ENCODE results near the gene LILRB1. TPM values are rescaled to one million over a fixed set of nuclear protein-coding genes. Genes with fewer than 3 reads are reported as not detected.
A peak's percentile ranks its signal among the peaks of the same experiment; 100 is the strongest.
"Not testable (repeated sequence)": the region's sequence is repeated elsewhere in the genome, so short reads cannot be mapped to it uniquely, and the experiment has no call there.

Gene LILRB1
- total RNA-seq: 1.3 TPM

DNA sequence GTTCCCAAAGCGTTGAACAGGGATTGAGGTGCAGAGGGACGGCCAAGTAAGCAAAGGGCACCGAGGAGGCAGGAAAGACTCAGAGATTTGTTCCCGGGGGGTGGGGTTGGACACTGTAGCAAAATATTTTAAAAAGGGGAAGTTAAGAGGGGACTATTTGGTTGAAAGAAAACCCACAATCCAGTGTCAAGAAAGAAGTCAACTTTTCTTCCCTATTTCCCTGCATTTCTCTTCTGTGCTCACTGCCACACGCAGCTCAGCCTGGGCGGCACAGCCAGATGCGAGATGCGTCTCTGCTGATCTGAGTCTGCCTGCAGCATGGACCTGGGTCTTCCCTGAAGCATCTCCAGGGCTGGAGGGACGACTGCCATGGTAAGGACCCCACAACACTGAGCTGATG is at the start of gene LILRB1:
TSS of gene LILRB1 (plus strand) at position 223 of the 400 bp plus-strand sequence. CDS start 590 bp downstream, outside the sequence.
- not testable (repeated sequence) for ATAC-seq

- no peak for ATAC-seq
Measured at GRCh38 chr19:54586397-54586796, 43.9 kb upstream of the LILRB1 start.

DNA sequence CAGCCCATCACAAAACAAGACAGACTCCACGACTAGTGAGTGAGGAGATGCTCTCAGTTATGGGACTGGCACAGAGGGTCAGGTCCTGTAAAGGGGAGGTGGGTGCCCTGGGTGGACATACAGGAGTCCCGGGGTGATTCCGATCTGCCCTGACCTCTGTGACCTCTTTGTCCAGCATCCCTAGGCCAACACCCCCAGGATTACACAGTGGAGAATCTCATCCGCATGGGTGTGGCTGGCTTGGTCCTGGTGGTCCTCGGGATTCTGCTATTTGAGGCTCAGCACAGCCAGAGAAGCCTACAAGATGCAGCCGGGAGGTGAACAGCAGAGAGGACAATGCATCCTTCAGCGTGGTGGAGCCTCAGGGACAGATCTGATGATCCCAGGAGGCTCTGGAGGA is 43.3 kb upstream of the LILRB1 start:
- no peak for ATAC-seq

DNA sequence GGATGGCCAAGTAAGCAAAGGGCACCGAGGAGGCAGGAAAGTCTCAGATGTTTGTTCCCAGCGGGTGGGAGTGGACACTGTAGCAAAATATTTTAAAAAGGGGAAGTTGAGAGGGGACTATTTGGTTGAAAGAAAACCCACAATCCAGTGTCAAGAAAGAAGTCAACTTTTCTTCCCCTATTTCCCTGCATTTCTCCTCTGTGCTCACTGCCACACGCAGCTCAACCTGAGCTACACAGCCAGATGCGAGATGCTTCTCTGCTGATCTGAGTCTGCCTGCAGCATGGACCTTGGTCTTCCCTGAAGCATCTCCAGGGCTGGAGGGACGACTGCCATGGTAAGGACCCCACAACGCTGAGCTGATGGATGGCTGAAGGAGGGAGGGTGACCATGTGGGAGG is 36.8 kb upstream of the LILRB1 start, which contains the start of gene LILRA1:
TSS of gene LILRA1 (plus strand) at position 188 of the 400 bp plus-strand sequence. CDS start 613 bp downstream, outside the sequence.
- ATAC-seq: not testable (repeated sequence)

DNA sequence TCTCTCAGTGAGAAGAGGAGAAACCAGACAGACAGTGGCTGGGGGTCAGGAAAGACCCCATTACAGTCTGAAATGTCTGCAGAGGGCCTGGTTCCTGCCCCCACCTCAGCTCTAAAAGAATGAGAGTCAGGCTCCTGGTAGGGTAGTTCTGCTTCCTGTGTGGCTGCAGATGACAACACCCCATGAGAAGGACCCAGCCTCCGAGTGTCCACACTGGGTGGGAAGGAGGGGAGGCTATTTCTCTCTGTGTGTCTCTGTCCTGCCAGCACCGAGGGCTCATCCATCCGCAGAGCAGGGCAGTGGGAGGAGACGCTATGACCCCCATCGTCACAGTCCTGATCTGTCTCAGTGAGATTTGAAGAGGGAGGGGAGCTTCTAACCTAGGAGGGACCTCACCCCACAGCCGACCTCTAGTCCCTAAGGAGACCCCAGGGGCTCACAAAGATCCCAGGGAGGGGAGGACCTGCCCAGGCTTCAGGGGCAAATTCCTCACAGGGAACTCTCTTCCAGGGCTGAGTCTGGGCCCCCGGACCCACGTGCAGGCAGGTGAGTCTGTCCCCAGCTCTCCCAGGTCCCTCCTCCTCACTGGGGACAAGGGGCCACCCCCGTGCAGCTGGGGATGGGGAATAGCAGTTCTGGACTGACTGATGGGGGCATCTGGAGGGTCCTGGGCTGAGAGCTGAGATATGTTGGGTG is 36.2 kb upstream of the LILRB1 start:
- ATAC-seq: not testable (repeated sequence)

GRCh38 chr19:54594737-54595136 is 35.5 kb upstream of the LILRB1 start:
- ATAC-seq: no peak

- ATAC-seq: not testable (repeated sequence)
Measured at GRCh38 chr19:54595680-54596436, 34.4 kb upstream of the LILRB1 start.

GRCh38 chr19:54600212-54600611 is 30.1 kb upstream of the LILRB1 start:
- ATAC-seq: no peak

DNA sequence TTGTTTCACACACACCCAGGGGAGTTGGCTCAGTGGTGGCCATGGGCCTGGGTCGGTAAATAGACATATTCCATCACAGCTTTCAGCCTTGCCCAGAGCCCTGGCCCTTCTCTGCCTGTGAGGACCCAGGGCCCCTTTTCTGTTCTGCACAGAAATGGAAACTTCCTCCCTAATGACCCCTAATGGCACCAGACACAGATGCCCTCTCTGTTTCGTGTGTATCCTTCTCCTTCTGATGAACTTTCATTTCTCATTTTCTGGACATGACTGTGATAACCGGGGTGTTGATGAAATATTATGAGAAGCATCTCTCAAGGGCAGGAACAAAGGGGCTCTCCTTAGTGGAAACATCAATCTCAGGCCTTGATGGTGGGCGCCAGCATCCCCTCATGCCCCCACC is 24.1 kb upstream of the LILRB1 start:
- ATAC-seq: no peak

- no peak for ATAC-seq
Measured at GRCh38 chr19:54606891-54607784, 23.1 kb upstream of the LILRB1 start.

- no peak for ATAC-seq
Measured at GRCh38 chr19:54607785-54608150, 22.5 kb upstream of the LILRB1 start.

DNA sequence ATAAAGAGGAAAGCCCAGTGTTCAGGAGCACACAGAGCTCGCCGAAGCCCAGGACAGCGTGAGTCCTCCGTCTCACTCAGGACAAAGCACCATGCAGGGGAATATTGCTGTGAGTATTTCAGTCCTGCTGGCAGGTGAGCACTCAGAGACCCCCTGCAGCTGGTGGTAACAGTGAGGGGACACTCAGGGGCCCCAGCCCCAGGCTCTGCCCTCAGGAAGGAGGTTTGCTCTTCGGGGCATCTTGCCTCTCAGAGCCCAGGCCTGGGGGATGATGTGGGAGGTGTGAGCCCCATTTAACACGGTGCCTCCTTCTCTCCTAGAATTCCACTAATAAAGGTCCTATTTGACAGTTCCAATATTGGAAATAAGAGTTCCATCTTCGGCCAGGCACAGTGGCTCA is 22.1 kb upstream of the LILRB1 start:
- no peak for ATAC-seq

DNA sequence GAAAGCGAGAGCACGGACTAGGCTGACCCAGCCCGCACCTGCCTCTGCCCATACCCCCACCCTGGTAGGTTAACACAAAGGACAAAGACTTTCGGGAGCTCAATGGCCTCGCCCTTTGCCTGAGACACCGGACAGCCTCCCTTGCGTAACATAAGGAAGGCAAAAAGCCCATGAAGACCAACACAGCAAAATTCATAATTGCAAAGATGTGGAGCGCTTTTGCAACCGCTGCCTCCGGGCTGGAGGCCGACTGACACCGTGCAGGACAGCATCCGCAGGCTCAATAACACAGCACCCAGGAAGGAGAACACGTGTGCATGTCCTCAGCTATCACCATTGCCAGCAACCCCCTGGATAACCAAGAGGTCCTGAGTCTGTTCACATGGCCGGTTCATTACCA is 21.5 kb upstream of the LILRB1 start:
- no peak for ATAC-seq

- no peak for ATAC-seq
Measured at GRCh38 chr19:54609356-54609791, 20.9 kb upstream of the LILRB1 start.

DNA sequence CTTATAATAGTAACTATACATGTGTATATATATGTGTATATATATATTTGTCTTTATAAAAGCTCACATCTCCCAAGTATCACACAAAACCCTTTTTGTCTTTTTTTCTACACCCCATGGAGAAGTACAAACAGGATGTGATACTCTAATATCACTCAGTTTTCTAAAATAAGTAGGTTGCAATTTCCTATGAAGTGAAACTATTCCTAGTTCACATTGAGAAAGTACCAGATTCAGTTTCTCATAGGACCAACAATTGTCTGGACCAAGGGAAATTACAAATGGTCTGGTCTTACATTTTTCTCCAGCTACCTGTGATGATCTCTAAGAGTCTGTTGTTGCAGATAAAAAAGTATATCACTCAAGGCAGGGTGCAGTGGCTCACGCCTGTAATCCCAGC is 17.9 kb upstream of the LILRB1 start:
- ATAC-seq: no peak

- no peak for ATAC-seq
Measured at GRCh38 chr19:54614726-54615125, 15.6 kb upstream of the LILRB1 start.

DNA sequence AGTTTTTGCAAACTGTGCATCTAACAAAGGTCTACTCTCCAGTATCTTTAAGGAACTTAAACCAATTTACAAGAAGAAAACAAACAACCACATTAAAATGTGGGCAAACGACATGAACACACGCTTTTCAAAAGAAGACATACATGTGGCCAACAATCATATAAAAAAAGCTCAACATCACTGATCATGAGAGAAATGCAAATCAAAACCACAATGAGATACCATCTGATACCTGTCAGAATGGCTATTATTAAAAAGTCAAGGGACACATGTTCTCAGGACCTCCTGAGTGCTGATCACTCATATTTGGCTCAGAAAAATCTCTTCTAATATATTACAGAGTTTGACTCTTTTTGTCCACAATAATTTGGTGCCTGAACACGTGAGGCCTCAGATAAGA is 14.2 kb upstream of the LILRB1 start:
- no peak for ATAC-seq

DNA sequence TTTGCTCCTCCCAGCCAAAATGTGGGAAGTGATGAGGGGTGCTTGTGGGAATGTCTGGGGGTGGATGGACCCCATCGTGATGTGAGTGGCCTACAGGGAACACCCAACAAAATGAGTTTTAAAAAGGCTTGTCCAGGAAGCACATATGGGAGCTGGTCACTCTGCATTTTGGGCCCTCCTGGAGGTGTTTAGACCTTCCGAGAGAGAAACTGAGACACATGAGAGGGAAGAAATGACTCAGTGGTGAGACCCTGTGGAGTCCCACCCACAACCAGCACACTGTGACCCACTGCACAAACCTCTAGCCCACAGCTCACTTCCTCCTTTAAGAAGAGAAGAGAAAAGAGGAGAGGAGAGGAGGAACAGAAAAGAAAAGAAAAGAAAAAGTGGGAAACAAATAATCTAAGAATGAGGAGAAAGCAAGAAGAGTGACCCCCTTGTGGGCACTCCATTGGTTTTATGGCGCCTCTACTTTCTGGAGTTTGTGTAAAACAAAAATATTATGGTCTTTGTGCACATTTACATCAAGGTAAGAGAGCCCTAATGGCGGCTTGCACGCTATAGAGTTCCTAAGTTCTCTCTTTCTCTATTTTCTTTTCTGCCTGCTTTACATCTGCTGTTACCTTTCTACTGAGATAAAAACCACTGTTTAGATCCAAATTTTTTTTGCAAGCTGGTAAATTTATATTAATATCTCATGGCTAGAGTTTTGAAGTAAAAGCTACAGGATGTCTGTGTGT is 13.3 kb upstream of the LILRB1 start:
- ATAC-seq: no peak

DNA sequence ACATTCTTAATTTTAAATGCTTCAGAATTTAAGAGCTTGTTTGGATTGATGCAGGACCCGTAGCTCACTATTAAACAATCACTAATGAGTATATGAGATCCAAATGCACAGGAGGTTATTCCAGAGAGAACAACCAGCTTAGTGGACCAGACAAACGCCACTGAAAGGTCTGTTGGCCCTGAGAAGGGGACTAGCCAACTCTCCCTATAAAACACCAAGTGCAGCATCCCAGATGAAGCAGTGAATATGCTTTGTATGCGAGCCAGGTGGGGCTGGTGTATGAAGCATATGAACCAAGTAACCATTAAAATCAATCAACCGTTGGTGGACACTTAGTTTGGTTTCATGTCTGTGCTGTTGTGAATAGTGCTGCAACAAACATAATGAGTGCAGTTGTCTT is 9.8 kb upstream of the LILRB1 start:
- no peak for ATAC-seq

GRCh38 chr19:54622431-54622830 is 7.9 kb upstream of the LILRB1 start:
- ATAC-seq: no peak

- peak; percentile 42 for ATAC-seq
Measured at GRCh38 chr19:54624234-54624633, 6.0 kb upstream of the LILRB1 start.

Measured in esophagus mucosa (tissue), 1 donor.